GM23338 (cell line): Measurements from ENCODE around the gene CHST11. TPM values are rescaled to one million over a fixed set of nuclear protein-coding genes. Genes with fewer than 3 reads are reported as not detected.

ENCODE experiments used
- ATAC-seq: fragments of 200-7000 bp; cut with Tn5 transposase; 3 replicates; pipeline ENCODE4 v1.9.1; 2020
- DNase-seq: peaks from one replicate; pipeline ENCODE4 v3.0.0-alpha.2; 2015; ENCODE audit warnings: low spot score
- H2AFZ ChIP-seq: fragments of 200-600 bp; sonication (generic); 2 replicates; pipeline ENCODE4 v1.8.0; 2016; ENCODE audit warnings: antibody characterized with exemption, mild to moderate bottlenecking, moderate library complexity
- H3F3A ChIP-seq: fragments of 200-600 bp; sonication (generic); replicated peaks from 2 replicates; pipeline ENCODE4 v1.8.0; 2017; ENCODE audit warnings: antibody characterized with exemption, mixed run types, low read depth
- H3K27ac ChIP-seq: fragments of 200-600 bp; sonication (generic); 2 replicates; pipeline ENCODE4 v1.6.1; 2016; ENCODE audit warnings: low read depth
- H3K27me3 ChIP-seq: fragments of 200-600 bp; sonication (generic); 2 replicates; pipeline ENCODE4 v1.8.0; 2016; ENCODE audit warnings: mild to moderate bottlenecking, mixed run types, moderate library complexity; ENCODE audit not compliant: insufficient read depth
- H3K36me3 ChIP-seq: fragments of 200-600 bp; sonication (generic); 2 replicates; pipeline ENCODE4 v1.8.0; 2016; ENCODE audit warnings: mild to moderate bottlenecking; ENCODE audit not compliant: insufficient read depth
- H3K4me1 ChIP-seq: fragments of 200-600 bp; sonication (generic); 2 replicates; pipeline ENCODE4 v1.8.0; 2016; ENCODE audit warnings: mild to moderate bottlenecking, moderate library complexity; ENCODE audit not compliant: insufficient read depth
- H3K4me2 ChIP-seq: fragments of 200-600 bp; sonication (generic); 2 replicates; pipeline ENCODE4 v1.7.1; 2017; ENCODE audit warnings: mixed run types
- H3K4me3 ChIP-seq: fragments of 200-600 bp; sonication (generic); 2 replicates; pipeline ENCODE4 v1.6.1; 2016; ENCODE audit warnings: mixed run types
- H3K79me2 ChIP-seq: fragments of 200-600 bp; sonication (generic); replicated peaks from 2 replicates; pipeline ENCODE4 v1.8.0; 2017; ENCODE audit warnings: mild to moderate bottlenecking; ENCODE audit not compliant: insufficient read depth
- H3K9me2 ChIP-seq: fragments of 200-600 bp; sonication (generic); 2 replicates; pipeline ENCODE4 v1.8.0; 2017; ENCODE audit not compliant: insufficient read depth
- H4K20me1 ChIP-seq: fragments of 200-600 bp; sonication (generic); replicated peaks from 2 replicates; pipeline ENCODE4 v1.8.0; 2017; ENCODE audit warnings: mild to moderate bottlenecking; ENCODE audit not compliant: insufficient read depth
- H3K27ac Mint-ChIP-seq: 2 replicates; pipeline ENCODE4 v1.8.0; 2020; ENCODE audit warnings: inconsistent platforms, mild to moderate bottlenecking, moderate library complexity, mixed read lengths
- H3K27me3 Mint-ChIP-seq: 3 replicates; pipeline ENCODE4 v1.8.0; 2022; ENCODE audit warnings: low read depth, mild to moderate bottlenecking, moderate library complexity, mixed read lengths, inconsistent platforms; ENCODE audit not compliant: insufficient read depth, poor library complexity
- H3K36me3 Mint-ChIP-seq: 3 replicates; pipeline ENCODE4 v1.8.0; 2021; ENCODE audit warnings: low read depth, mild to moderate bottlenecking, inconsistent platforms, moderate library complexity, mixed read lengths
- H3K4me1 Mint-ChIP-seq: 3 replicates; pipeline ENCODE4 v1.8.0; 2020; ENCODE audit warnings: mild to moderate bottlenecking, inconsistent platforms, mixed read lengths
- H3K4me3 Mint-ChIP-seq: 3 replicates; pipeline ENCODE4 v1.8.0; 2021; ENCODE audit warnings: moderate library complexity, mild to moderate bottlenecking, inconsistent platforms, mixed read lengths
- H3K9me3 Mint-ChIP-seq: 3 replicates; pipeline ENCODE4 v1.8.0; 2020; ENCODE audit warnings: moderate library complexity, mild to moderate bottlenecking, inconsistent platforms, mixed read lengths
- CREB1 ChIP-seq: fragments of 250-450 bp; sonication (Bioruptor Pico); IDR thresholded peaks from 2 replicates; pipeline ENCODE4 v1.5.0; 2020; ENCODE audit warnings: low read depth, mild to moderate bottlenecking, moderate library complexity
- EZH2 ChIP-seq: fragments of 200-600 bp; sonication (generic); IDR thresholded peaks from one replicate; pipeline ENCODE4 v1.8.0; 2017; ENCODE audit warnings: antibody characterized with exemption, mild to moderate bottlenecking, low read depth; ENCODE audit not compliant: unreplicated experiment
- EZH2phosphoT487 ChIP-seq: fragments of 200-600 bp; sonication (generic); IDR thresholded peaks from one replicate; pipeline ENCODE4 v1.8.1; 2018; ENCODE audit warnings: antibody characterized with exemption; ENCODE audit not compliant: unreplicated experiment
- JUNB ChIP-seq: IDR thresholded peaks from one replicate; pipeline ENCODE4 v1.6.1; 2016; ENCODE audit warnings: antibody characterized with exemption; ENCODE audit not compliant: unreplicated experiment
- NANOG ChIP-seq: IDR thresholded peaks from 2 replicates; pipeline ENCODE4 v1.6.1; 2016; ENCODE audit warnings: antibody characterized with exemption, borderline replicate concordance
- POLR2AphosphoS5 ChIP-seq: IDR thresholded peaks from 2 replicates; pipeline ENCODE4 v1.6.1; 2016; ENCODE audit warnings: antibody characterized with exemption, low read depth
- STAT1 ChIP-seq: IDR thresholded peaks from one replicate; pipeline ENCODE4 v1.6.1; 2016; ENCODE audit warnings: antibody characterized with exemption; ENCODE audit not compliant: unreplicated experiment
- ZNF114 ChIP-seq: fragments of 250-450 bp; sonication (Bioruptor Pico); IDR thresholded peaks from 2 replicates; pipeline ENCODE4 v1.5.0; 2020; ENCODE audit warnings: mild to moderate bottlenecking, moderate library complexity
- ZNF331 ChIP-seq: fragments of 250-450 bp; sonication (Bioruptor Pico); IDR thresholded peaks from 2 replicates; pipeline ENCODE4 v1.5.0; 2020; ENCODE audit warnings: low read depth, mild to moderate bottlenecking, moderate library complexity
- polyA plus RNA-seq: library from polyadenylated mRNA; unstranded; fragments of >200 nt; fragmentation: Nextera tagmentation; extraction: Ambion mirVana; gene quantifications from 2 replicates; pipeline ENCODE4 v1.2.1, GENCODE V29; 2016
- total RNA-seq: library from RNA; depleted of rRNA; stranded (reverse); fragments of >200 nt; shearing (Covaris generic); gene quantifications from 2 replicates; pipeline ENCODE4 v1.2.3, GENCODE V29; 2014
- TF ChIP-seq, protein P1 (sequence below): IDR thresholded peaks from 2 replicates; pipeline ENCODE4 v1.6.1; 2016; ENCODE audit warnings: antibody characterized with exemption
- TF ChIP-seq, protein P2 (sequence below): IDR thresholded peaks from one replicate; pipeline ENCODE4 v1.6.1; 2018; ENCODE audit warnings: antibody characterized with exemption; ENCODE audit not compliant: unreplicated experiment
- TF ChIP-seq, protein P3 (sequence below), 2 experiments: fragments of 200-600 bp in 1 of 2; sonication (generic) in 1 of 2; conservative IDR thresholded peaks; 2 replicates each; pipeline versions ENCODE4 v1.5.1 to v1.6.1; 2016 to 2017; ENCODE audit warnings: antibody characterized with exemption in 2 of 2, low read depth in 2 of 2, mild to moderate bottlenecking in 2 of 2, moderate library complexity in 1 of 2

Gene CHST11
- total and polyA plus RNA-seq, 2 experiments from 2014 or later = 7.7 to 25.7 TPM

DNA sequence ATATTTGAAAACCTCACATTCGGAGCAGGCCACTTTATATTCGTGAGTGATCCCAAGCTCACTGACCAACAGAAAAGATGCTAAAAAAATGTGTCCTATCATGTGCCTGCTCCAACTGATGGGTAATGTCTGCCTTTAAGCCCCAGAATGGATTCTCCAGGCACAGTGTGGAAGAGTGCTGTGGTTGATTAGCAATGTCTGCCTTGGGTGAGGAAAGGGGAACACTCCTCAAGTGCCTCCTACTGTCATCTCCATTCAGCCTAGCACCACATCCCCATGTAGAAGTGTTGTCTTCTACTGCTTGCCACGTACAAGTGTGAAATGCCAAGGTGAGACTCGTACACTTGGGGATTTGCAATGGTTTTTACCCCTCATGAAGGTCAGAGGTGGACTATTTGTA is 302.0 kb downstream of the CHST11 start:
- DNase-seq = no peak
- H3K36me3 Mint-ChIP-seq = peaks cover 22% of the 10 kb centered on the region

DNA sequence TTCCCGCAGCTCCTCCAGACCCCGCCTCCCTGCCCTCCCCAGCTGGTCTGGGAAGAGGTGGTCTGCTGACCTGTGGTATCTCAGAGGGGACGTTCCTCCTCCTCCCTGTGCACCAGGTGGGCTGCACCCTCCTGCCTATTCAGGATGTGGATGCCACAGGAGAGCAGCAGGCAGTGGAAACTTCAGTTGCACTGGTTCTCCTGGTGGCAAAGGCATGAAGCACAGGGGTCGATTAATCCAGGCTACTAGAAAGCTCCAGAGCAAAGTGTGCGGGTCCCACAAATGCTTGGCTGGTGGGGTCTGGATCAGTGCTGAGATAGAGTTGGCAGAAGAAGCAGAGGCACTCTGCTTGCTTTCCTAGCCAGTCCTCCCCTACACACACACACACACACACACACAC is 304.3 kb downstream of the CHST11 start:
- Histone ChIP-seq H3K4me2 (no peak overlapping the region), H3K79me2 (no peaks in the 10 kb centered on the region), H3K27me3 (no peaks in the 10 kb centered on the region), H3K4me1 (no peaks in the 10 kb centered on the region), H3K27ac (no peak overlapping the region), H3F3A (no peaks in the 10 kb centered on the region), H3K9me2 (no peaks in the 10 kb centered on the region), H4K20me1 (no peaks in the 10 kb centered on the region), H3K4me3 (no peak overlapping the region), H2AFZ (no peak overlapping the region), H3K36me3 (0 out of 2 replicates have a peak, but pooled peaks cover 5% of the 10 kb centered on the region)
- ATAC-seq (peak; percentile 88), DNase-seq (peak; percentile 53)
- no peaks in the 10 kb centered on the region for H3K9me3 Mint-ChIP-seq
- peaks cover 11% of the 10 kb centered on the region for H3K27me3 Mint-ChIP-seq
- TF ChIP-seq POLR2AphosphoS5 (no peak), NANOG (no peak)
- TF ChIP-seq, protein P1, sequence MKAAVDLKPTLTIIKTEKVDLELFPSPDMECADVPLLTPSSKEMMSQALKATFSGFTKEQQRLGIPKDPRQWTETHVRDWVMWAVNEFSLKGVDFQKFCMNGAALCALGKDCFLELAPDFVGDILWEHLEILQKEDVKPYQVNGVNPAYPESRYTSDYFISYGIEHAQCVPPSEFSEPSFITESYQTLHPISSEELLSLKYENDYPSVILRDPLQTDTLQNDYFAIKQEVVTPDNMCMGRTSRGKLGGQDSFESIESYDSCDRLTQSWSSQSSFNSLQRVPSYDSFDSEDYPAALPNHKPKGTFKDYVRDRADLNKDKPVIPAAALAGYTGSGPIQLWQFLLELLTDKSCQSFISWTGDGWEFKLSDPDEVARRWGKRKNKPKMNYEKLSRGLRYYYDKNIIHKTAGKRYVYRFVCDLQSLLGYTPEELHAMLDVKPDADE = no peak
- TF ChIP-seq, protein P2, sequence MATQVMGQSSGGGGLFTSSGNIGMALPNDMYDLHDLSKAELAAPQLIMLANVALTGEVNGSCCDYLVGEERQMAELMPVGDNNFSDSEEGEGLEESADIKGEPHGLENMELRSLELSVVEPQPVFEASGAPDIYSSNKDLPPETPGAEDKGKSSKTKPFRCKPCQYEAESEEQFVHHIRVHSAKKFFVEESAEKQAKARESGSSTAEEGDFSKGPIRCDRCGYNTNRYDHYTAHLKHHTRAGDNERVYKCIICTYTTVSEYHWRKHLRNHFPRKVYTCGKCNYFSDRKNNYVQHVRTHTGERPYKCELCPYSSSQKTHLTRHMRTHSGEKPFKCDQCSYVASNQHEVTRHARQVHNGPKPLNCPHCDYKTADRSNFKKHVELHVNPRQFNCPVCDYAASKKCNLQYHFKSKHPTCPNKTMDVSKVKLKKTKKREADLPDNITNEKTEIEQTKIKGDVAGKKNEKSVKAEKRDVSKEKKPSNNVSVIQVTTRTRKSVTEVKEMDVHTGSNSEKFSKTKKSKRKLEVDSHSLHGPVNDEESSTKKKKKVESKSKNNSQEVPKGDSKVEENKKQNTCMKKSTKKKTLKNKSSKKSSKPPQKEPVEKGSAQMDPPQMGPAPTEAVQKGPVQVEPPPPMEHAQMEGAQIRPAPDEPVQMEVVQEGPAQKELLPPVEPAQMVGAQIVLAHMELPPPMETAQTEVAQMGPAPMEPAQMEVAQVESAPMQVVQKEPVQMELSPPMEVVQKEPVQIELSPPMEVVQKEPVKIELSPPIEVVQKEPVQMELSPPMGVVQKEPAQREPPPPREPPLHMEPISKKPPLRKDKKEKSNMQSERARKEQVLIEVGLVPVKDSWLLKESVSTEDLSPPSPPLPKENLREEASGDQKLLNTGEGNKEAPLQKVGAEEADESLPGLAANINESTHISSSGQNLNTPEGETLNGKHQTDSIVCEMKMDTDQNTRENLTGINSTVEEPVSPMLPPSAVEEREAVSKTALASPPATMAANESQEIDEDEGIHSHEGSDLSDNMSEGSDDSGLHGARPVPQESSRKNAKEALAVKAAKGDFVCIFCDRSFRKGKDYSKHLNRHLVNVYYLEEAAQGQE = no peak
- TF ChIP-seq, protein P3, sequence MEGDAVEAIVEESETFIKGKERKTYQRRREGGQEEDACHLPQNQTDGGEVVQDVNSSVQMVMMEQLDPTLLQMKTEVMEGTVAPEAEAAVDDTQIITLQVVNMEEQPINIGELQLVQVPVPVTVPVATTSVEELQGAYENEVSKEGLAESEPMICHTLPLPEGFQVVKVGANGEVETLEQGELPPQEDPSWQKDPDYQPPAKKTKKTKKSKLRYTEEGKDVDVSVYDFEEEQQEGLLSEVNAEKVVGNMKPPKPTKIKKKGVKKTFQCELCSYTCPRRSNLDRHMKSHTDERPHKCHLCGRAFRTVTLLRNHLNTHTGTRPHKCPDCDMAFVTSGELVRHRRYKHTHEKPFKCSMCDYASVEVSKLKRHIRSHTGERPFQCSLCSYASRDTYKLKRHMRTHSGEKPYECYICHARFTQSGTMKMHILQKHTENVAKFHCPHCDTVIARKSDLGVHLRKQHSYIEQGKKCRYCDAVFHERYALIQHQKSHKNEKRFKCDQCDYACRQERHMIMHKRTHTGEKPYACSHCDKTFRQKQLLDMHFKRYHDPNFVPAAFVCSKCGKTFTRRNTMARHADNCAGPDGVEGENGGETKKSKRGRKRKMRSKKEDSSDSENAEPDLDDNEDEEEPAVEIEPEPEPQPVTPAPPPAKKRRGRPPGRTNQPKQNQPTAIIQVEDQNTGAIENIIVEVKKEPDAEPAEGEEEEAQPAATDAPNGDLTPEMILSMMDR (conservative IDR thresholded peaks at IDR 0.05; ENCODE audit: low read depth in 2 of 2) = peak in 1 of 2 experiments; percentile 26; a peak in 1 of 4 replicates
- peaks cover 22% of the 10 kb centered on the region for H3K36me3 Mint-ChIP-seq
- H3K27ac Mint-ChIP-seq = no peak overlapping the region
- peaks cover 6% of the 10 kb centered on the region; the same call in 2 of the 3 replicates for H3K4me1 Mint-ChIP-seq
- no peak overlapping the region for H3K4me3 Mint-ChIP-seq

More for the DNA sequence above, 302.0 kb downstream of the CHST11 start:
- H2AFZ ChIP-seq = no peak overlapping the region
- Mint-ChIP-seq H3K4me1 (peaks cover 6% of the 10 kb centered on the region; the same call in 2 of the 3 replicates), H3K27me3 (peaks cover 8% of the 10 kb centered on the region), H3K9me3 (no peaks in the 10 kb centered on the region), H3K4me3 (no peak overlapping the region), H3K27ac (no peak overlapping the region)
- H3K27ac ChIP-seq = no peak overlapping the region
- no peaks in the 10 kb centered on the region for H3K79me2 ChIP-seq
- H3K4me3 ChIP-seq = no peak overlapping the region
- H4K20me1 ChIP-seq = no peaks in the 10 kb centered on the region
- no peak overlapping the region for H3K4me2 ChIP-seq
- H3K36me3 ChIP-seq = 0 out of 2 replicates have a peak, but pooled peaks cover 5% of the 10 kb centered on the region
- H3K9me2 ChIP-seq = no peaks in the 10 kb centered on the region
- H3K27me3 ChIP-seq = no peaks in the 10 kb centered on the region
- TF ChIP-seq EZH2phosphoT487 (no peak), JUNB (no peak), EZH2 (no peak), ZNF114 (CRISPR knock-in tag) (no peak), STAT1 (no peak), ZNF331 (no peak), NANOG (no peak), POLR2AphosphoS5 (no peak), CREB1 (no peak)
- TF ChIP-seq, protein P1 = no peak
- TF ChIP-seq, protein P3 (conservative IDR thresholded peaks at IDR 0.05; ENCODE audit: low read depth in 2 of 2) = no peak
- no peaks in the 10 kb centered on the region for H3K4me1 ChIP-seq
- H3F3A ChIP-seq = no peaks in the 10 kb centered on the region
- no peak for ATAC-seq
